K562 (cell line): ENCODE measurements around the gene MCEMP1. TPM values are rescaled to one million over a fixed set of nuclear protein-coding genes. Genes with fewer than 3 reads are reported as not detected.

ENCODE experiments used
- ATAC-seq: fragments of 200-7000 bp; cut with Tn5 transposase; 3 replicates; pipeline ENCODE4 v1.9.1; 2020; ENCODE audit warnings: moderate library complexity
- BruUV-seq: library from RNA; stranded (reverse); fragments of 400-500 nt; replicated peaks from 2 replicates; lab custom pipeline; 2021; lab: Mats Ljungman, UMichigan
- CTCF ChIA-PET: fragments of 300-600 bp; formaldehyde crosslinking; extraction: SDS; loops from one replicate; lab custom pipeline; 2021; ENCODE audit warnings: low intra/inter-chr PET ratio; lab: Yijun Ruan, JAX
- POLR2A ChIA-PET: fragments of 300-600, 350-650 bp; sonication (Branson Sonifier 250); formaldehyde crosslinking; extraction: SDS; loops from one replicate; lab custom pipeline; 2021; ENCODE audit warnings: antibody characterized with exemption, inconsistent platforms; lab: Yijun Ruan, JAX
- DNase-seq, 4 experiments: peaks; one replicate each; pipeline versions ENCODE4 v3.0.0 to v3.0.0-alpha.2; 2011 to 2018; ENCODE audit warnings: low spot score in 3 of 4, mixed read lengths in 3 of 4; ENCODE audit errors: extremely low read depth in 1 of 4
- FAIRE-seq: peaks from 2 replicates; lab custom pipeline; 2011; peaks lifted over from hg19 to GRCh38; lab: Jason Lieb, UNC
- H2AFZ ChIP-seq: 2 replicates; pipeline ENCODE4 v1.6.0; 2011; ENCODE audit warnings: low read depth, low read length, control low read depth, inconsistent platforms
- H3K27ac ChIP-seq: fragments of 200-600 bp; 3 replicates; pipeline ENCODE4 v1.8.0; 2011; ENCODE audit warnings: low read depth, mild to moderate bottlenecking, control low read depth, inconsistent platforms, low read length, moderate library complexity, mixed read lengths; ENCODE audit errors: extremely low read depth
- H3K27me3 ChIP-seq, 2 experiments: fragments of 300-600 bp in 1 of 2; 2 replicates in 1 of 2; 3 replicates in 1 of 2; pipeline versions ENCODE4 v1.6.0 to v1.8.0; 2011; ENCODE audit warnings: inconsistent platforms in 2 of 2, low read length in 2 of 2, mild to moderate bottlenecking in 1 of 2, mixed read lengths in 1 of 2, moderate library complexity in 1 of 2; ENCODE audit not compliant: control insufficient read depth in 2 of 2, insufficient read depth in 2 of 2
- H3K36me3 ChIP-seq: fragments of 300-600 bp; 3 replicates; pipeline ENCODE4 v1.8.0; 2011; ENCODE audit warnings: mild to moderate bottlenecking, low read length, inconsistent platforms; ENCODE audit not compliant: control insufficient read depth, insufficient read depth
- H3K4me1 ChIP-seq, 2 experiments: fragments of 200-600 bp in 1 of 2; replicated peaks in 1 of 2; 2 replicates in 1 of 2; 3 replicates in 1 of 2; pipeline versions ENCODE4 v1.5.1 to v1.8.0; 2011; ENCODE audit warnings: inconsistent platforms in 2 of 2, low read length in 2 of 2, mild to moderate bottlenecking in 1 of 2, mixed read lengths in 1 of 2, moderate library complexity in 1 of 2; ENCODE audit not compliant: control insufficient read depth in 2 of 2, insufficient read depth in 2 of 2
- H3K4me2 ChIP-seq: 2 replicates; pipeline ENCODE4 v1.6.1; 2011; ENCODE audit warnings: low read length, control low read depth, inconsistent platforms, mixed read lengths; ENCODE audit not compliant: insufficient read depth
- H3K4me3 ChIP-seq: fragments of 200-600 bp; sonication (generic), shearing (Covaris generic); 2 replicates; pipeline ENCODE4 v1.5.1; 2016; ENCODE audit warnings: control low read depth, inconsistent platforms
- H3K79me2 ChIP-seq: fragments of 200-600 bp; 3 replicates; pipeline ENCODE4 v1.8.0; 2011; ENCODE audit warnings: low read length, inconsistent platforms; ENCODE audit not compliant: control insufficient read depth, insufficient read depth
- H3K9ac ChIP-seq, 2 experiments: 2 replicates each; pipeline versions ENCODE4 v1.6.0 to v1.6.1; 2011; ENCODE audit warnings: low read depth in 2 of 2, low read length in 2 of 2, control low read depth in 1 of 2, inconsistent platforms in 1 of 2, mild to moderate bottlenecking in 1 of 2, mixed read lengths in 1 of 2; ENCODE audit not compliant: insufficient read depth in 1 of 2
- H3K9me1 ChIP-seq: one replicate; pipeline ENCODE4 v1.6.0; 2011; ENCODE audit warnings: inconsistent platforms, mild to moderate bottlenecking, low read length, moderate library complexity; ENCODE audit not compliant: control insufficient read depth, insufficient read depth
- H3K9me3 ChIP-seq: replicated peaks from 2 replicates; pipeline ENCODE4 v1.5.1; 2011; ENCODE audit warnings: low read depth, low read length, inconsistent platforms; ENCODE audit not compliant: control insufficient read depth, insufficient read depth
- H4K20me1 ChIP-seq: replicated peaks from 2 replicates; pipeline ENCODE4 v1.6.1; 2011; ENCODE audit warnings: low read length, inconsistent platforms, mixed read lengths; ENCODE audit not compliant: control insufficient read depth, insufficient read depth
- ELF2 ChIP-seq: fragments of 250-450 bp; sonication (Bioruptor Pico); IDR thresholded peaks from 2 replicates; pipeline ENCODE4 v1.5.0; 2021; ENCODE audit warnings: mild to moderate bottlenecking
- MEIS2 ChIP-seq: fragments of 450-650 bp; IDR thresholded peaks from 2 replicates; pipeline ENCODE4 v1.6.1; 2014; ENCODE audit warnings: mild to moderate bottlenecking; ENCODE audit not compliant: partially characterized antibody
- MITF ChIP-seq: IDR thresholded peaks from 2 replicates; pipeline ENCODE4 v1.6.1; 2014; ENCODE audit warnings: antibody characterized with exemption
- POLR2G ChIP-seq: fragments of 200-400 bp; formaldehyde crosslinking; IDR thresholded peaks from 2 replicates; pipeline ENCODE4 v1.6.1; 2017; ENCODE audit warnings: low read depth, mild to moderate bottlenecking, antibody characterized with exemption, low read length, moderate library complexity
- RBBP5 ChIP-seq: fragments of 200-600 bp; sonication (generic); IDR thresholded peaks from 2 replicates; pipeline ENCODE4 v1.6.1; 2012; ENCODE audit warnings: borderline replicate concordance, mild to moderate bottlenecking, low read length, control low read depth, inconsistent platforms; ENCODE audit not compliant: insufficient read depth, poor library complexity, severe bottlenecking
- USF2 ChIP-seq: sonication (generic); formaldehyde crosslinking; IDR thresholded peaks from 2 replicates; pipeline ENCODE4 v1.5.0; 2020; ENCODE audit warnings: missing genetic modification reagents
- XRCC4 ChIP-seq: IDR thresholded peaks from one replicate; pipeline ENCODE4 v1.6.1; 2011; ENCODE audit not compliant: insufficient read depth, insufficient read length; ENCODE audit errors: extremely low read depth
- ZNF316 ChIP-seq: fragments of 450-650 bp; IDR thresholded peaks from 2 replicates; pipeline ENCODE4 v1.6.1; 2016
- WGBS: fragments of 100-300 bp; shearing (Covaris generic); methylation state at CpG from one replicate; pipeline ENCODE4 v1.1.6; 2016; ENCODE audit warnings: low coverage, mixed read lengths; ENCODE audit not compliant: insufficient coverage; ENCODE audit errors: missing lambda C conversion rate; 5-methylcytosine and 5-hydroxymethylcytosine counted together
- in situ Hi-C: fragments of 300-500 bp; cut with MboI; formaldehyde crosslinking; loops from 4 replicates; pipeline ENCODE4 v1.15.0; 2018; ENCODE audit warnings: inconsistent platforms, mixed read lengths
- intact Hi-C: fragments of 100-400 bp; cut with micrococcal nuclease; formaldehyde crosslinking; loops from 2 replicates; pipeline ENCODE4 v1.14.2; 2022
- polyA plus RNA-seq, 8 experiments: library from polyadenylated mRNA; depleted of rRNA in 4 of 8; stranded (reverse) in 5 of 8; unstranded in 3 of 8; fragments of >200 nt; fragmentation: Nextera tagmentation in 2 of 8; fragmentation: Illumina TruSeq in 1 of 8; extraction: Ambion mirVana in 2 of 8; extraction: Trizol in 1 of 8; gene quantifications; 2 replicates each; pipeline versions ENCODE4 v1.2.1 to v1.2.3, GENCODE V29; 2011 to 2014; ENCODE audit warnings: inconsistent platforms in 1 of 8, missing spikeins in 1 of 8
- total RNA-seq, 7 experiments: library from RNA; depleted of rRNA in 6 of 7; stranded (reverse); fragments of >200 nt in 6 of 7; fragmentation: Illumina TruSeq in 2 of 7; extraction: Trizol in 2 of 7; gene quantifications; 2 replicates each; pipeline versions ENCODE4 v1.2.1 to v1.2.3, GENCODE V29; 2011 to 2021; ENCODE audit warnings: low replicate concordance in 1 of 7
- TF ChIP-seq, protein P1 (sequence below), 2 experiments: fragments of 450-650 bp; formaldehyde crosslinking in 1 of 2; IDR thresholded peaks; 2 replicates each; pipeline versions ENCODE4 v1.4.0 to v1.6.1; 2014 to 2020; ENCODE audit warnings: mild to moderate bottlenecking in 2 of 2, borderline replicate concordance in 1 of 2, low read depth in 1 of 2
- TF ChIP-seq, protein P2 (sequence below): fragments of 450-650 bp; IDR thresholded peaks from 2 replicates; pipeline ENCODE4 v1.6.1; 2016; ENCODE audit warnings: missing biosample characterization, missing genetic modification characterization

MCEMP1 gene
- total and polyA plus RNA-seq, 9 of the 15 experiments (the other 6 are each of a cell fraction or from before 2014, with no cell fraction given), result 0.11 to 1.8 (median 0.51) TPM

GRCh38 chr19:7654401-7654800 is 22.5 kb upstream of the MCEMP1 start:
- H3K9me1 ChIP-seq, result no peaks in the 10 kb centered on the region
- no peak for ATAC-seq
- 24% methylated on average over 8 of the region's 8 CpGs for WGBS
- no peak overlapping the region for H3K4me2 ChIP-seq
- ChIA-PET POLR2A (interaction anchor here (1.1 kb wide), 1 partner anchor 14 kb away, joined by 3 read pairs; the partner anchor contains the start of gene RETN), CTCF (no interaction called here)
- no peak overlapping the region for H3K27ac ChIP-seq
- intact Hi-C loops, result no loop called here
- no peaks in the 10 kb centered on the region for H3K9me3 ChIP-seq
- DNase-seq, result no peak
- peak; percentile 29 for FAIRE-seq
- H3K27me3 ChIP-seq, result peaks cover 4% of the 10 kb centered on the region in 2 experiments; a peak in 2 of 5 replicates
- H3K4me3 ChIP-seq, result no peak overlapping the region
- H3K79me2 ChIP-seq, result no peaks in the 10 kb centered on the region
- H3K4me1 ChIP-seq, result peaks cover 2 to 9% of the 10 kb centered on the region in 2 experiments; a peak in 3 of 5 replicates
- in situ Hi-C loops, result no loop called here
- H3K36me3 ChIP-seq, result no peaks in the 10 kb centered on the region
- no peak overlapping the region for H2AFZ ChIP-seq
- no TSS peak for BruUV-seq
- no peaks in the 10 kb centered on the region for H4K20me1 ChIP-seq
- no peak overlapping the region for H3K9ac ChIP-seq
- TF ChIP-seq, protein P1, sequence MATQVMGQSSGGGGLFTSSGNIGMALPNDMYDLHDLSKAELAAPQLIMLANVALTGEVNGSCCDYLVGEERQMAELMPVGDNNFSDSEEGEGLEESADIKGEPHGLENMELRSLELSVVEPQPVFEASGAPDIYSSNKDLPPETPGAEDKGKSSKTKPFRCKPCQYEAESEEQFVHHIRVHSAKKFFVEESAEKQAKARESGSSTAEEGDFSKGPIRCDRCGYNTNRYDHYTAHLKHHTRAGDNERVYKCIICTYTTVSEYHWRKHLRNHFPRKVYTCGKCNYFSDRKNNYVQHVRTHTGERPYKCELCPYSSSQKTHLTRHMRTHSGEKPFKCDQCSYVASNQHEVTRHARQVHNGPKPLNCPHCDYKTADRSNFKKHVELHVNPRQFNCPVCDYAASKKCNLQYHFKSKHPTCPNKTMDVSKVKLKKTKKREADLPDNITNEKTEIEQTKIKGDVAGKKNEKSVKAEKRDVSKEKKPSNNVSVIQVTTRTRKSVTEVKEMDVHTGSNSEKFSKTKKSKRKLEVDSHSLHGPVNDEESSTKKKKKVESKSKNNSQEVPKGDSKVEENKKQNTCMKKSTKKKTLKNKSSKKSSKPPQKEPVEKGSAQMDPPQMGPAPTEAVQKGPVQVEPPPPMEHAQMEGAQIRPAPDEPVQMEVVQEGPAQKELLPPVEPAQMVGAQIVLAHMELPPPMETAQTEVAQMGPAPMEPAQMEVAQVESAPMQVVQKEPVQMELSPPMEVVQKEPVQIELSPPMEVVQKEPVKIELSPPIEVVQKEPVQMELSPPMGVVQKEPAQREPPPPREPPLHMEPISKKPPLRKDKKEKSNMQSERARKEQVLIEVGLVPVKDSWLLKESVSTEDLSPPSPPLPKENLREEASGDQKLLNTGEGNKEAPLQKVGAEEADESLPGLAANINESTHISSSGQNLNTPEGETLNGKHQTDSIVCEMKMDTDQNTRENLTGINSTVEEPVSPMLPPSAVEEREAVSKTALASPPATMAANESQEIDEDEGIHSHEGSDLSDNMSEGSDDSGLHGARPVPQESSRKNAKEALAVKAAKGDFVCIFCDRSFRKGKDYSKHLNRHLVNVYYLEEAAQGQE (IDR thresholded peaks at IDR 0.05; ENCODE audit: borderline replicate concordance), result peak; percentile 31; the same call in 1 of the 2 replicates
- TF ChIP-seq, protein P1 (CRISPR knock-in tag; IDR thresholded peaks at IDR 0.05; ENCODE audit: low read depth), result no peak
- TF ChIP-seq MEIS2 (peak; percentile 23), USF2 (CRISPR knock-in tag) (0 out of 2 replicates have a peak, but pooled peaks have one; percentile 13), ELF2 (CRISPR knock-in tag) (no peak), POLR2G (no peak), ZNF316 (no peak), RBBP5 (no peak), MITF (no peak), XRCC4 (no peak)
- TF ChIP-seq, protein P2, sequence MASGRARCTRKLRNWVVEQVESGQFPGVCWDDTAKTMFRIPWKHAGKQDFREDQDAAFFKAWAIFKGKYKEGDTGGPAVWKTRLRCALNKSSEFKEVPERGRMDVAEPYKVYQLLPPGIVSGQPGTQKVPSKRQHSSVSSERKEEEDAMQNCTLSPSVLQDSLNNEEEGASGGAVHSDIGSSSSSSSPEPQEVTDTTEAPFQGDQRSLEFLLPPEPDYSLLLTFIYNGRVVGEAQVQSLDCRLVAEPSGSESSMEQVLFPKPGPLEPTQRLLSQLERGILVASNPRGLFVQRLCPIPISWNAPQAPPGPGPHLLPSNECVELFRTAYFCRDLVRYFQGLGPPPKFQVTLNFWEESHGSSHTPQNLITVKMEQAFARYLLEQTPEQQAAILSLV (tag), result no peak
